GM19238 (cell line): ENCODE data around the gene NECAB2.

Experiments used
- DNase-seq: peaks from one replicate; pipeline ENCODE4 v3.0.0; 2011; ENCODE audit warnings: low spot score; ENCODE audit not compliant: insufficient read length

Gene NECAB2

DNA sequence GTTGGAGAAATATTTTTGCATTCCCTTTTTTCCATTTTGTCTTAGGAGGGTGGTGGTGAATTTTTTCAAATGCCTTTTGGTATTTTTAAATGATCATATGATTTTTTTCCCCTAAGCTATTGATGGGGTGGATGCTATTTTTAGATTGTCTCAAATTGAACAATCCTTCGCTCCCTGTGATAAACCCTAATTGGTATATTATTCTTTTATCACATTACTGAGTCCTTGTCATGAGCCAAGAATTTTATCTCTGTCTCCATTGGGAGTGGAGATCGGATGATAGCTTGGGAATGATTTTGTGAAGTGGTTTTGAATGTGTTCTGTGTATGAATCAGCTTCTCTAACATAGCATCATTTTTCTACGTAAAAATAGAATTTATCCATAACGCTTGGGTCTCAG, 15.4 kb downstream of the NECAB2 start:
- no peak for DNase-seq

DNA sequence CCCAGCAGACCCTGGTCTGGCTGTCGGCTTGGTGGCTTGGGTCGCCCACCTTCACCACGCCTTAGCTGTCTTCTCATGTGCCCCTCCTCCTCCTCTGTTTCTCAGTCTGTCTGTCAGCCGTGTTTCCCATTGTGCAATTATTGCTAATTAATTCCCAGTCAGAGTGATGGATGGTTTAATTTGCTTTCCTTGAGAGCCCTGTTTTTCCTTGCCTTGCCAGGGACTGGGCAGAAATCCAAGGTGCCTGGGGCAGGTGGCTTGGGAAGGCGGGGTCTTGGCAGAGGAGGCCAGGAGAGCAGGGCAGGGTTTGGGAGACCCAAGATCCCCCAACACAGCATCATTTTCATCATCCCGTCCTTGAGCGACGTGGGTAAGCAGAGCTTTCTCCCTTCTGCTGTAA, 21.3 kb downstream of the NECAB2 start:
- no peak for DNase-seq

DNA sequence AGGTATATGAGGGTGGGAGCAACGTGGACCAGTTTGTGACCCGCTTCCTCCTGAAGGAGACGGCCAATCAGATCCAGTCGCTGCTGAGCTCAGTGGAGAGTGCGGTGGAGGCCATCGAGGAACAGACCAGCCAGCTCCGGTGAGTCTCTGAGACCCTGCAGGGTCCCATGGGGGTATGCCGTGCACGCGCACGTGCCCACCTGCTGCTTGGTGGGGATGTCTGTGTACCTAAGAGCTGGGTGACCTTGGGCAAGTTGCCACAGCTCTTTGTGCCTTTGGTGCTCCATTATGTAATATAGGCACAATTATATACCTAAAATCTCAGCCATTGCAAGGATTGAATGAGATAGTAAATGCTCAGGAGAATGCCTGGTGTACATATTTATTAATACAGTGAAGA, 22.4 kb downstream of the NECAB2 start:
- no peak for DNase-seq

DNA sequence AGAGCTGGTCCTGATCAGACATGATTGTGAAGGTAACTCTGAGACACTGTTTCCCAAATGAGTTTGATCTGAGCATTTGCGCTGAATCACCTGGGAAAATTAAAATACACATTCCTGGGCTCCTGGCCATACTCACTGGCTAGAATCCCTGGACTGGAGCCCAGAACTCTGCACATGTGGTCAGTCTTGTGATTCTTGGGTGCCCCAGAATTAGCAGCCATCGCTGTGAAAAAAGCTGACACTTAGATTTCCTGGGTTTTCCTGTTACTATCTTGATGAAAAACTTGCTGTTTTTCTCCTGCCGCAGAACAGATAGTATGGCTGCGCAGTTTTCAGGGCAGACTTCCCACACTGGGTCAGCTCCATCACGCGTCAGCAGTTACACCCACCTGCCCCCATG, 24.6 kb downstream of the NECAB2 start:
- no peak for DNase-seq

DNA sequence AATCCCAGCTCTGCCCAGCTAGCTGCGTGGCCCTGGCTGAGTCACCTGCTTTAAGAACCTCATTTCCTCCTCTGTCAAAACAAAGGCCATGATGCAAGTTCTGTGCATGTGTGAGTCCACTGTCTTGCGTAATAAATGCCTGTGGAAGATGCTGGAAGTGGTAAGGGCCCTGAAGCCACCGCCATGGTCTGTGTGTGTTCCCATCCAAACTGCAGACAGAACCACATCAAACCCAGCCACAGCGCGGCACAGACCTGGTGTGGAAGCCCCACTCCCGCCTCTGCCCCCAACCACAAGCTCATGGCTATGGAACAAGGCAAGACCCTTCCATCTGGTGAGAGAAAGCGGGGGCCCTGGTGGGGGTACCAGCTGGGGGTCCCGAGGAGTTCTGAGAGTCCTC, 26.0 kb downstream of the NECAB2 start:
- DNase-seq: no peak

DNA sequence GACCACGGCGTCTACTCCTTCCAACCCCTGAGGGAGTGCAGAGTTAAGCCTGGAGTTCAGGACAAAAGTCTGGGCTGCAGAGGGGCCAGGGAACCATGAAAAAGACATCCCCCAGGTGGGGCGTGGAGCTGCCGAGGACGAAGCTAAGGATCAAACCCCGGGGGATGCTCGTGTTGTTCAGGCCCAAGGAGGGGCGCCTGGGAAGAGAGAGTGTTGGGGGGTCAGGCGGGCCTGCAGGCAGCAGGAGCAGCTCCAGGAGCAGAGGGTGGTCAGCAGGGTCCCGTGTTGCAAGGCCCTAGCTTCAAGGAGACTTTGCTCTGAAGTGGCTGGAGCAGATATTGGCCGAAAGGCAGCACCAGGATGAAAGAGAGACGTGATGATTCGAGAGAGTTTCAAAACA, 26.7 kb downstream of the NECAB2 start:
- DNase-seq: no peak

DNA sequence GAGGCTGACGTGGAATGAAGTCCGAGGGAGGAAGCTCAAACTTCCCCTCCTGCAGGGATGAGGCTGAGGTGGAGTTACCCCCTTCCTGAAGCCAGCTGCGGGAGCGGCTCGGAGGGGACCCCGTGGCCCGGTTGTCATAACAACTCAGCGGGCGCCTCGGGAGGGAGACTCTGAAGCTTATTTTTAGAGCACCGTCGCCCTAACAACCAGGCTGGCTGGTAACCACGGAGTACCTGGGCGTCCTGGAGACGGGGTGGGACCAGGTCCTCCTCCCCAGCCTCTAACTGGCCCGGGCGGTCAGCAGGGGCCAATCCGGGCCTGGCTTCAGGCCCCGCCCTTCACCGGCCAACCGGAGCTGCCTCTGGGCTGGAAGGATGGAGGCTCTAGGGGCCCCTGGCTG, 27.7 kb downstream of the NECAB2 start:
- no peak for DNase-seq

DNA sequence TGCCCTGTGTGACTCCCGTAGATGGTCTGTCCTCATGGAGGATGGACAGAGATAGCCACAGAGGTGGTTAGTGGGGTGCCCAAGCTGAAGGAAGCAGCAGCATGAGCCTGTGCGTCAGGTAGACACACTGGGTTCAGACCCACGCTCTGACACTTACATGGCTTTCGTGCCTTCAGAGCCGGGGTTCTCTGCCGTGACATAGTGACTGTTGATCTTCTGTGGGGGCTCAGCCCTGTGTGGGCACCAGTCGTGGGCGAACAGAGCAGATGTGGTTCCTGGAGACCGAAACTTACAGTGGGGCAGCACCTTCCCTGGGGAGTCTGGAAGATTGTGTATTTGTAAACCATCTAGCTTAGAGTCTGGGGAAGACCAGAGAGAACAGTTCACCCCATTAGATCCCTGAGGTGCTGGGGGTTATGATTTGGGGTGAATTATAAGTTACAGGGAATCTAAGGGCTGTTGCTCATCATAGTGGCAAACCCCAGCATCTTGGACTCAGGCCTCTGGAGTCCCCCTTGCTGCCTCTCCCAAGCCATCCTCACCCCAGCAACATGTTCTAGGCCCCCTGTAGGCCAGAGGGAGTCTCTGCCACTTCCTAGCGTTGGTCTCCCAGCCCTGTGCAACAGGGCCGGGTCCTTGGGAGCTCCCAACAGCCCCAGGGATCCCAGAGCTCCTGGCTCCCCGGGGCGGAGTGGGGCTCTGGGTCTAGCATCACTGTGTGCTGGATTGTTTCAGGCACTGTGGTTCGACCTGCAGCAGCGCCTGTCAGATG, 28.6 kb downstream of the NECAB2 start:
- no peak for DNase-seq

DNA sequence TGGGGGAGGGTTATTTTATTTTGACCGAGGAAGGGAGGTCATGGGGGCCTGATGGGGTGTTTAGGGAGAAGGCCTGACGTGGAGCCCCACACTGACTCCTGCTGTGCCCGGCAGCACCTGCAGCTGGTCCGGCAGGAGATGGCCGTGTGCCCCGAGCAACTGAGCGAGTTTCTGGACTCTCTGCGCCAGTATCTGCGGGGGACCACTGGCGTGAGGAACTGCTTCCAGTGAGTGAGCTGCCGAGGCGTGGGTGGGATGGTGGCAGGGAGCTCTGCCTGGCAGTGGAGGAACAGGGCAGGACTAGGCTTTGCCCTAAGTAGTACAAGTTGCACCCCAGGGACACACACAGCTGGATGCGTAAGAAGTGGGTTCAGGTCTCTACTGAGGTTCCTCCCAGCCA, 30.0 kb downstream of the NECAB2 start:
- no peak for DNase-seq

DNA sequence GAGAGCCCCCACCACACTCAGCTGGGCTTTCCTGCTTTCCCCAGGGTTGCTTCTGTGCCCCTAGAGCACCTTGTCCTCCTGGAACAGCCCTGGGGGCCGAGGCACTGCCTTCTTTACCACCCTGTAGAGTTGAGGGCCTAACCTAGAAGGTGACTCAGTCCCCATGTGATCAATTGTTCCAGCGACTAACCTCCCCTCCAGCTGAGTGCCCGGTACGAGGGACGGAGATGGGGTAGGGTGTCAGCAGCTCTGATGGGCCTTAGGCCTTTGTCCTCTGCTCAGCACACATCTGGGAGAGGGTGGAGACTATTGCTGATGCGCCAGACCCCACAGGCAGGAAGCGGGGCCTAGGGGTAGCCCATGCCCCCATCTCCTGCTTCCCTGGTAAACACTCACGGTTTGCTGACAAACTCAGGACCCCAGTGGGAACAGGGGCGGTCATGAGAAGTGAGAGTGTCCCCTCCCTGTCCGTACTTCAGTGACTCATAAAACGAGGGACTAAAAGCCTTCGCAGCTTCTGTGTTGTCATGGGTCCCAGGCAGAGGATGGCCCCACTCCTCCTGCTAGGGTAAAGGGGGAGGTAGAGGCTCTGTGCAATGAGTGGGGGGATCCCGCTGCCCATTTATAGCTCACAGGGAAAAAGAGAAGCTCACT, 33.1 kb downstream of the NECAB2 start:
- DNase-seq: no peak

DNA sequence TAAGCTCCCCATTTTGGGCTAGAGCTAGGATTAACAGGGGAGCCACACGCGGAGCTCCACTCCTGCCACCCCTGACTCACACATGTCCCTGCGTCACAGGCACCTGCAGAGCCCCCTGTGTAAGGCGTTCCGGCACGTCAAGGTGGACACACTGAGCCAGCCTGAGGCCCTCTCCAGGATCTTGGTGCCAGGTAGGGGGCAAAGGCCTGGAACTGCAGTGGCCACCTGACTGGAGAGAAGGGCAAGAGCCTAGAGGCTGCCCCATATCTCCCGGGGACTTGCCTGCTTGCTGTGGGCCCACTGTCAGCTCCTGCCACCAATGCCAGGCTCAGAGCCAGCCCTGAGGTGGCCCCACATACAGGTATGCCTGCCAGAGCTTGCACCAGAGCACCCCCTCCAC, 33.7 kb downstream of the NECAB2 start:
- DNase-seq: no peak

DNA sequence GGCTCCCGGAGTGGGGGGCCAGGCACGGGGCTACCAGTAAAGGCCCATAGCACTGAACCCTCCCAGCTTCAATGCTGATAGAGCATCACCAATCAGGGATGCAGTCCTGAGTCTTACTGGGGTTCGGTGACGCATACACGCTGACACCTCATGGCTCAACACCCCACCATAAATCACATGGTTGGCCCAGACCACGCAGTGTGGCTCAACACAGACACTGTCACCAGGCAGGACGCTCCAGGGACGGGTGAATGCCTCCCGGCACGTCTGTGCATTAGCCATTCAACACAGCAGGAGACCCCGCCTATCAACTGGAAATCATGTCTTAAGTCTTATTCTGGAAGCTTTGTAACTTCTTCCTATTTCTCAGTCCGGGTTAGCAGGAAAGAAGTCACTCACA, 35.0 kb downstream of the NECAB2 start:
- DNase-seq: no peak

DNA sequence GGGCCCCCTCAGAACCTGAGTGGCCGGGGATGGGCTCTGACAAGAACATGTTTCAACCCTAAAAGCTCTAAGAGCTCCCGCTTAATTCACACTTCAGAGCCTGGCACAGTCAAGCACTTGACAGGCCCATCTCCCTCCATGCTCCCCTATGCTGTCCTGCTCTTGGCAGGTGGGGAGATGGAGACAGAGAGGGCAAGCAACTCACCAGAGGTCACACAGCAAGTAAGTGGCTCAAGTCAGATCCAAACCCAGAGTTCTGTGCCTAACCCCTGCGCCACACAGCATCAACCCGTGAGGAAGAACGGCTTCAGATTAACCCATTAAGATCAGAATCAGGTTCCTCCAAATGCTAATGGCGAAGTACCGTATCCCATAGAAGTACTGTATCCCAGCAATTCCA, 36.4 kb downstream of the NECAB2 start:
- DNase-seq: no peak

DNA sequence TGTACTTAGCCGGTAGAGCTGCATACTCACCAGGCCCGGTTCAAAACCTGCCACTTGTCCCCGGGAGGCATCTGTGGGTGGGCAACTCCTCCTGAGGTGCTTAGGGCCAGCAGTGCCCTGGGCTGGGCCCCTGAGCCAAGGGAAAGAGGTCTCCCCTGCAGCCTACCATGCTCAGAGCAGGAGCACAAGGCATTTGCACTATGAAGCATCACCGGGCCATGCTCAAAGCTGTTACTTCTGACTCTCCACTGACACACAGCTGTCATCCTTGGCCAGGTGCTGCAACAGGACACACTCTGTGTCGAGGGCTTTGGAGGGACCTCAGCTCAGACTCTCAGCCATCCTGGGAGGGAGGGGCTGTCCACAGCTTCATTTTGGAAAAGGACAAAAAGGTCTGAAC, 37.3 kb downstream of the NECAB2 start:
- no peak for DNase-seq

DNA sequence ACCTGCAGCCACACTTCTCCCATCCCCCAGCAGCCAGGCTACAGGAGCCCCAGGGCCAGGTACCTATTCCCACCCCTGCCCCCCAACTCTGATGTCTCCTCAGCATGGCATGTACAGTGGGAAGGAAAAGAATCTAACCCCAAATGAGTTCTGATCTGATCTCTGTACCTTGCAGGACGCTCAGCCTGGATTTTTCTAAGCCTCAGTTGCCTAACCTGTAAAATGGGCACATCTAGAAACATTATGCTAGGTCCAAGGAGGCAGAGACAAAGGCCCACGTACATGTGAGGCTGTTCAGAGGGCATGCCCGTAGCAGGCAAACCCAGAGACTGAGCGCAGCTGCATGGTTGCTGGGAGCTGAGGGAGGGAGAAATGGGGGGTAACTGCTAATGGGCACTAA, 39.5 kb downstream of the NECAB2 start:
- no peak for DNase-seq

DNA sequence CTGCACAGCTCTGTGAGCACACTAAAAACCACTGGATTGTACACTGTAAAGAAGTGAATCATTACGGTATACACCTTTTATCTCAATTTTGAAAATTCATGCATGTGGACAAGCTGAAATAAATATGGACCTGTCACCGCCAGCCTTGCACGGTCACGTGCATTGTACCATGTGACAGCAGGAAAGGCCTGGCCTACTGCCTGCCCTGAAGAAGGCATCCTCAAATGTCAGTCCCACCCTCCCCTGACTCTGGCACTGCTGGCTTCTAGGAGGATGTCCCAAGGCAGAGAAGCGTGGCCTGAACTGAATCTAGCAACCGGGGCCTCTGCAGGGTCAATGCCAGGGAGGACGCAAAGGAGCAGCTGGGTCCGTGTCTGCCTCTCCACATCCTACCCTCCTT, 39.9 kb downstream of the NECAB2 start:
- DNase-seq: no peak

DNA sequence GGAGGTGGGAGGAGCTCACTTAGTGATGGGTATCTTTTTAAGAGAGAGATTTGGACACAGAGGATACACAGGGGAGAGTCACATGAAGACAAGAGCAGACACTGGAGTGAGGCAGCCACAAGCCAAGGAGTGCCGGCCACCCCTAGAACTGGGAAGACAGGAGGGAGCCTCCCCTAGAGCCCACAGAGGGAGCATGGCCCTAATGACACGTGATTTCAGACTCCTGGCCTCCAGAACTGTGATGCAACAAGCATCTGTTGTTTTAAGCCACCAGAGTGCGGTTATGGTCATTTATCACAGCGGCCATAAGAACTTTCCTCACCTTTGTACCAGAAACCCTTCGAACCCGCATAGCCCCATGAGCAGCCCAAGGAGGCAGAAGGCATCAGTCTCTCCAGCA, 41.2 kb downstream of the NECAB2 start:
- no peak for DNase-seq

DNA sequence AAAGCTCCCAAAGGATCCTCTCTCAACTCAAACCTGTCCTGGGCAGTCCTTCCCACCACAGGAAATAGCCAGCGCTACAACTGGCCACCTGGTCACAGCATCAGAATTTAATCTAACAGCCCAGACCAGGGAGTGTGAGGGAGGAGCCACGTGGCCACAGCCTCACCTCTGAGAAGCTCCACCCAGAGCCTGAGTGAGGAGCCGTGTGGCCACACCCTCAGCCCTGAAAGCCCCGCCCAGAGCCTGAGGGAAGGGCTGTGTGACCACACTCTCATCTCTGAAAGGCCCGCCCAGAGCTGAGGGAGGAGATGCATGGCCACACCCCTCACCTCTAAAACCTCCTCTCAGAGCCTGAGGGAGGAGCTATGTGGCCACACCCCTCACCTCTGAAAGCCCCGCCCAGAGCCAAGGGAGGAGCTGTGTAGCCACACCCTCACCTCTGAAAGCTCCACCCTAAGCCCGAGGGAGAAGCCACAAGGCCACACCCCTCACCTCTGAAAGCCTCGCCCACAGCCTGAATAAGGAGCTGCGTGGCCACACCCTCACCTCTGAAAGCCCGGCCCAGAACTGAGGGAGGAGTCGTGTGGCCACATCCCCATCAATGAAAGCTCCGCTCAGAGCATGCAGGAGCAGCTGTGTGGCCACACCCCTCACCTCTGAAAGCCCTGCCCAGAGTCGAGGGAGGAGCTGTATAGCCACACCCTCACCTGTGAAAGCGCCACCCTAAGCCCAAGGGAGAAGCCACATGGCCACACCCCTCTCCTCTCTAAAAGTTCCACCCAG, 45.9 kb downstream of the NECAB2 start:
- DNase-seq: peak; percentile 26

DNA sequence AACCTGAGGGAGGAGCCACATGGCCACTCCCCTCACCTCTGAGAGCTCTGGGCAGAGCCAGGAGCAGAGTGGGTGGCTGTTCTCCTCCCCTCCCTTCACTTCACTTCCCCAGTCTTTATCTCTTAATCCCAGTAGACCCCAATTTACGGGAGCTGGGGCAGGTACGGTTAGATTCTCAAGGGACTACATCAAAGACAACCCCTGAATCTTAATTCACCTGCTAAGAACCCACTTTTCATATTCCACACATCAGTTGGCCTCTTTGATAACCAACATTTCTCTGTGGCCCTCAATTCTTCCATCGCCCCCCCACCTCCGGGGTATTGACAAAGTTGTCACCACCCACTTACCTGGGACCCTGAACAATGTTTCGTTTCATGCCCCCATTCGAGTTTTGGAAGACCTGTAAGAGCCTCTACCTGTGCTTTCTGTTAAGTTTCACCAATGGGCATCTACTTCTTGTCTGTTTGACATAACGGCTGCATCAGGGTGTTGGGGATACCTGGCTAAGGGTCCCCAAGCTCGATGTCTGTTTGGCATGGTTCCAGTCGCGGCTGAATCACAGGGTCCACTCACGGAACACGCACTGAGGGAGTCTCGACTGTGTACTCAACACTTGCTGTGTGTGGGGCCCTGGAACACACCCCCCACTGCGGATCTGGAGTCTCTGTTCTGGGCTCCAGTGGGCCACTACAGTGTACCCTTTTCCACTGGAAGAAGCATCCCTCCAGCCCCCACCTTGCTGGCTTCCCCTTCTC, 46.7 kb downstream of the NECAB2 start:
- DNase-seq: no peak

DNA sequence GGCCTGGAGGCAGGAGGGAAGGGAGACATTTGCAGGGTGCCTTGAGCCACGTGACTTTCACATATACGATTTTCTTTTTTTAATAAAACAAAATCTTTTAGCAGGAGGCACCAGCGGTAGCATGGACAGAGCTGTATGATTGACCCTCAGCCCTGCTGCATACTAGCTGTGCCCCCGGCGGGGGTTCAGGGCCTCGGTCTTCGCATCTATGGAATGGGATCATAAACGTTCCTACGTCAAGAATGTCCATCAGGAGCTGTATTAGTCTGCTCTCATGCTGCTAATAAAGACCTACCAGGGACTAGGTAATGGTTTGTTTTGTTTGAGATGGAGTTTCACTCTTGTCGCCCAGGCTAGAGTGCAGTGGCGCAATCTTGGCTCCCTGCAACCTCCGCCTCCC, 47.4 kb downstream of the NECAB2 start:
- DNase-seq: no peak

DNA sequence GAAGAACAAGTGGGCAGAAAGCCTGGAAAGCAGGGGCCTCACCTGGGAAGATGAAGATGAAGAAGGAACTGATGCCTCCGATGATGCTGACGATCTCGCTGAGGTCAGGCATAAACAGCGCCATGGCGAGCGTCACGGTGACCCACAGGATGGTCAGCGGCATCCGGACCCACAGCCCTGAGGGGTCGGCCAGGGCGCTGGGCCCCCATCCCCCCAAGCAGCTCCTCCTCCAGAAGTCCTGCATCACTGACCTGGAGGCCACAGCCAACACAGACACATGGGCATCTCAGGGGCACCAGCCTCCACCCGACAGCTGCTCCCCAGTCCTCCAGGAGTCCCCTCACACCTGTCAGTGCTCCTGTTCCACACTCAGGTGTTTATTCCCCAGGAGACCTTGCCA, 48.4 kb downstream of the NECAB2 start:
- no peak for DNase-seq

DNA sequence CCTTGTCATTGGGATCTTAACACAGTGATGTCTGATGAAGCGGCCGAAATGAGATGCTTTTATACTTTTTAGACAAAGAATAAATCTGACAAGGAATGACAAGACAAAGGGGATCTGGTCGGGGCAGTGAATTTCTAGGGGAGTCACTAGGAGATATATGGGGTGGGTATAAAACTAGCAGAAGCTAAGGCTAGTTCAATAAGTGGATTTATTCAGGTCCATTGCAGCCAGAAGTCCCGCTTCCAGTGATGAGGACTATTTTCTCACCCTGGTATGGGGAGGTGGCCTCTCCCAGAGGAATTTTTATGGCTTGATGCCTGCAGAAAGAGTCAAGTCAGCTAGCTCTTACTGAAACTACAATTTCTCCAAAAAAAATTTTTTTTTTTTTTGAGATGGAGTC, 50.7 kb downstream of the NECAB2 start:
- no peak for DNase-seq
